T follicular helper cell (primary cell): ENCODE results near the gene MAPK6.
"Not testable (repeated sequence)": the region's sequence is repeated elsewhere in the genome, so short reads cannot be mapped to it uniquely, and the experiment has no call there.

ENCODE experiments used
- DNase-seq: peaks from one replicate; pipeline ENCODE4 v3.0.0-alpha.2; 2020; ENCODE audit warnings: low read depth

Gene MAPK6

GRCh38 chr15:52042051-52042851, 23.2 kb downstream of the MAPK6 start:
- DNase-seq = no peak

GRCh38 chr15:52045795-52046298, 26.8 kb downstream of the MAPK6 start:
- DNase-seq = peak; percentile 26

DNA sequence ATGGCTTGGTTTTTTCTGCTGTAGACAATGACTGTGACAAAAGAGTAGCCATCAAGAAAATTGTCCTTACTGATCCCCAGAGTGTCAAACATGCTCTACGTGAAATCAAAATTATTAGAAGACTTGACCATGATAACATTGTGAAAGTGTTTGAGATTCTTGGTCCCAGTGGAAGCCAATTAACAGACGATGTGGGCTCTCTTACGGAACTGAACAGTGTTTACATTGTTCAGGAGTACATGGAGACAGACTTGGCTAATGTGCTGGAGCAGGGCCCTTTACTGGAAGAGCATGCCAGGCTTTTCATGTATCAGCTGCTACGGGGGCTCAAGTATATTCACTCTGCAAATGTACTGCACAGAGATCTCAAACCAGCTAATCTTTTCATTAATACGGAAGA, 27.5 kb downstream of the MAPK6 start:
- not testable (repeated sequence) for DNase-seq

DNA sequence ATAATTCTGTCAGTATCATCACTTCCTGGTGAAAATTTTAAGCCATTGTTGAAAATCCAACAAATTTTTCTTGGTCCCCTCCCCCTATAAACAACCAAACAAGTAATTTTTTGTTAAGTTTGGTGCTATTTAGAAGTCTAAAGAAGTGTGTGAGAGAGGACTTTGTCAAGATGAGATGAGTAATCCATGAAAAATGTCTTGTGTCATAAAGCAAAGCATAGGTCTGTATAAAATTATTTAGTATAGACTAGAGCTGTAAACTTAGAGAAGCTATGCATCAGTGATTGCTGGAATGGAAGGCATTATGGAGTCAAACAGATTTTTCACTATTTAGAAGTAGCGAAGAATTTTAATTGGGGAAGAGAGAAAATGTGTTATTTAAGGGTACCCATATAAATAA, 31.4 kb downstream of the MAPK6 start:
- no peak for DNase-seq

DNA sequence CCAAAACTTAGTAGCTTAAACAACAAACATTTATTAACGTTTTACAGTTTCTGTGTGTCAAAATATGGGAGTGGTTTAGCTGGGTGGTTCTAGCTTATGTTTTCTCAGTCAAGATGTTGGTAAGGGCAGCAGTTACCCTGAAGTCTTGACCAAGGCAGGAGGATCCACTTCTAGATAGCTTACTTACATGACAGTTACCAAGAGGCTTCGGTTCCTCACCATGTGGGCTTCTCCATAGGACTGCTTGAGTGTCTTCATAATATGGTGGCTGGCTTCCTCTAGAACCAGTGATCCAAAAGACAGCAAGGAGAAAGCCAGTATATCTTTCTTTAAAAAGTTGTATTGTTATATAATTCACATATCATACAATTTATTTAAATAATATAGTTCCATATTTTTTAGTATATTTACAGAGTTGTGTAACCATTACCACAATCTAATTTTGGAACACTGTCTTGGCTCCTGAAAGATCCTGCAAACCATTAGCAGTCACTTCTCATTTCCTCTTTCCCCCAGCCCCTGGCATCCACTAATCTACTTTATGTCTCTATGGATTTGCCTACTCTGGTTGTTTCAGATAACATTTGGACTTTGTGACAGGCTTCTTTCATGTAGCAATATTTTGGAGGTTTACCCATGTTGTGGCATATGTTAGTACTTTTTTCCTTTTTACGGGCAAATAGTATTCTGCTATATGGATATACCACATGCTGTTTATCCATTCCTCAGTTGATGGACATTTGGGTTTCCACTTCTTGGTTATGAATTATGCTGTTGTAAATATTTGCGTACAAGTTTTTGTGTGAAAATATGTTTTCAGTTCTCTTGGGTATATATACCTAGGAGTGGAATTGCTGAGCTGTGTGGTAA, 33.3 kb downstream of the MAPK6 start:
- DNase-seq = no peak

DNA sequence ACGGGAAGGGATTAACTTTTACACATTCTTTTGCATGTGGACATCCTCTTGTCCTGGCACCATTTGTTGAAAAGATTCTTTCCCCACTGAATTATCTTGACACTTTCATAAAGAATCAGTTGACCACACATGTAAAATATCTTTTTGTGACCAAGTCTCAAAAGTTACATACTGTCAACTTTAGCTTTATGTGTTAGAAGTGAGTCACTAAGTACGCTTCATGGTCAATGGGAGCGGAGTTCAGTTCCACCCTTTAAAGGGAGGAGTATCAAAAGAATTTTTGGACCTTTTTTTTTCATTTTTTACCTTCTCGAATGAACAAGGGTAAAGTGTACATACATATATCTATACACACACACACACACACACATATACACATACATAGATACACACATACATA, 35.4 kb downstream of the MAPK6 start:
- DNase-seq = no peak

GRCh38 chr15:52054858-52055257, 35.8 kb downstream of the MAPK6 start:
- not testable (repeated sequence) for DNase-seq

DNA sequence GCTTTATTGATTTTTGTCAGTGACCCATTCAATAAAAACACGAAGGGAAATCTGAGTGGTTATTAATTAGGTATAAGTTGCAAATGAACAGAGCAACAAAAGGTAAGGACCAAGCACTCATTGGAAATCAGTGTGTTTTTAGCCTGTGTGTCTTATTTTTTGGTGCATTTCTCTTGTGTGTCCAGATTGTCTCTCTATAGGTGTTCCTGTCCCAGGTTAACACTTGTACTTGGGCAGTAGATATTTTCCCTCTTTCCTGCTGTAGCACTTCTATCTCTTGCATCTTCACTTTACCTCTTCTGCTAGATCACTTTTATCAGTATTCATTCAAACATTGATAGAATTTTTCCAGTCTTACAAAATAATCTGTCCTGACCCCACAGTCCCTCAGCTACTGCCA, 37.0 kb downstream of the MAPK6 start:
- no peak for DNase-seq

- DNase-seq = no peak
Measured at GRCh38 chr15:52056496-52056895, 37.5 kb downstream of the MAPK6 start.

DNA sequence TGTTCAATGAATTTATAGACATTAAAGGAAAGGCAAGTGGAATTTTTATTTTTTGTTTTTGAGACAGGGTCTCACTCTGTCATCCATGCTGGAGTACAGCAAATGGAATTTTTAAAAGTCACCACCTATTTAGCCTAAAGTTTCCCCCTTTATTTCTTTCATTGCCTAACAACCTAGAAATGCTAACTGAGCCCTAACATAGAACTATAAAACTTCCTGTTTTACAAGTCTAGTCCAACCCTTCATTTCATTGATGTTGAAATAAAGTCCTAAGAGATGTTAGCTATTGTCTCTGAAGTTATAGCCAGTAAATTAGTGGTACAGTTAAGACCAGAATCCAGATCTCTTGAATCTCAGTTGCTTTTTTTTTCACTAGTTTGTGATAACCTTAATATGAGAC, 39.0 kb downstream of the MAPK6 start:
- DNase-seq = no peak

- no peak for DNase-seq
Measured at GRCh38 chr15:52060501-52060900, 41.5 kb downstream of the MAPK6 start.

DNA sequence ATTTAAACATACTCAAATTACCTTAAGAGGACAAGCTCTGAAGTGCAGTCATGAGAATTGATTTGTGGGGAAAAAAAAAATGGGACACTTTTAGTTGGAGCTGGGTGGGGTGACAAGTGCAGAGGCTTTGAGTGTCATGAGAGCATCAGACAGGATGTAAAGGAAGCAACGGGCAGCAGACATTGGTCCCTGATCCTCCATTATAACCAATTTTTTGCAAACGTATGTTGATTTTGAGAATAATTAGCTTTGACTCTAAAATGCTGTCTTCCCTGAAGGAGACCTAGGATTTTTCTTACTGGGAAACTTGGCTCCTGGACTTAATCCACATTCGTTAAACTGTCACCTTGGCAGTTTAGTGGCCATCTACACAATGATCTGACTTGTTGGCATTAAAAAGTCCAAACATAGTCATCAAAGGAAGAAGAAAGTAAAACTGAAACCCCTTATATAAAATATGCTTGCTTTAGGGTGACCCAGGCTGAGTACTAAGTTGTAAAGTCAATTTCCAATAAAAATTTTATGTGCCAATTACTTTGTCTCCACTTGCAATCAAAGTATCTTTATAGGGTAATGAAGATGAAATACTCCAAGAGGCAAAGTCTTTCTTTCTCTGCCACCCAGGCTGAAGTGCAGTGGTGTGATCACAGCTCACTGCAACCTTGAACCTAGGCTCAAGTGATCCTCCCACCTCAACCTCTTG, 48.0 kb downstream of the MAPK6 start:
- DNase-seq = no peak

- DNase-seq = no peak
Measured at GRCh38 chr15:52067545-52067926, 48.5 kb downstream of the MAPK6 start.

GRCh38 chr15:52068004-52068615, 49.1 kb downstream of the MAPK6 start:
- no peak for DNase-seq

DNA sequence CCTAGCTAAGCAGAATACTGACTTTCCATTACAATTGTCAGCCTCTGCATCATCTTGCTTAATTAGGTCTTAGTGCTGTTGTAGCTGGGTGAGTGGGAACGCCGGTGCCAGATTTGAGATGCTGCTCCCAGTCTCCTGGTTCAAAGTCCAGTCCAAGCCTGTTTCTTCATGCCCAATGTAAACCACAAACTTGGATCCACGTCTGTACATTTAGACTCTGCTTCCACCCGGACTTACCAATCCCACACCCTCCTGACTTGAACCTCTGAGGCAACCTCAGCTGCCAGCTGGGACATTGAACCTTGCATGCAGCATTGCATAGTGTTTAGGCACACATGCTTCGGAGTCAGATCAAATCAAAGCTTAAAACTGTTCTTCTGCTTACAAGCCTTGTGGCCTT, 50.5 kb downstream of the MAPK6 start:
- no peak for DNase-seq

DNA sequence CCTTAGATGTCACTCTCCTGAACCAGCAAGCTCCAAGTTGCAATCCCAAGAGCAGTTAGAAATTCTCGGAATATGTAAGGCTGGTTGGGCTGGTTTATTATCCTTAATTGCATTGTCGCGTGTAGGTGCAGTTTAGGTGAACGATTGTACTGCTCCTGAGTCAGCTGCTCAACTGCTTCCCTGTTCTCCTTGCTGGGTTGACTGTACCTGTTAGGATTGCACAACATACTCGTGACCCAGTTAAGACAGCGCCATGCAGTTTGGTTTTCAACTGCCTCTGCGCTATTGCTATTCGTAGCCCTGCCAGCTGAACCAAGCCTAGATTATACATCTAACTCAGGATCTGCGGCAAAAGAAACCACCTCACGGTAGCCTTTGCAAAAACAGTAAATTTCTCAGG, 52.6 kb downstream of the MAPK6 start:
- no peak for DNase-seq

- DNase-seq = no peak
Measured at GRCh38 chr15:52076889-52077781, 58.1 kb downstream of the MAPK6 start.

DNA sequence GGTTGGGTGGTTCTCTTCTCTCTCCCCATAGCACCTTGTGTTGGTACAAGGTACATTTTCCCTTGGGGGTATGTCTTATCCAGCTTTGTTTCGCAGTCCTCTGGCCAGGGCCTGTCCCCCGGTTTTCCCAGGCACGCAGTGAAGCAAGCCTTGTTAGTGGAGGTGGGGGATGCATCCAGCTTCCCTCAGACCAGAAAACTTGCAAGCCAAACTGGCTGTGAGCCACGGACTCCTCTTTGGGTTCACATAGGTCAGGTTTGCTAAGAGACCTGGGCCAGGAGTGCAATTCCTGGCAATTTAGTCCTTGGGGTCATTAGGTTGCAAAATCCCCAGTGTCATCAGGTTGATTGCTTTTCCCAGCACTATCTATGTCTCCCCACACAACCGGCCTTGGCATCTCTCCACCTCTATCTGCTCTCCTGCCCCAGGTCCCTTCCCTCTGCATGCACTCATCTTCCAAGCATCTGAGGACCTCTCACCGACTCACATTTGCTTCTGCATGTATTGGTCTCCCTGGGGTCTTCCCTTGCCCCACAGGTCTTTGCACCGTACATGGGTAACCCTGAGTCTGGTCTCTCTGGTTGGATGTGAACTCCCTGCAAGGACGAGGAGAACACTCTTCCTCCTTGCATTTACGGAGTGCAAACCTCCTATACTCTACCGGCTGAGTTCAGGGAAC, 59.3 kb downstream of the MAPK6 start:
- no peak for DNase-seq

GRCh38 chr15:52078876-52079700, 60.1 kb downstream of the MAPK6 start:
- peak; percentile 78 for DNase-seq
